ENCODE data around the gene TIMP4.

Gene TIMP4

DNA sequence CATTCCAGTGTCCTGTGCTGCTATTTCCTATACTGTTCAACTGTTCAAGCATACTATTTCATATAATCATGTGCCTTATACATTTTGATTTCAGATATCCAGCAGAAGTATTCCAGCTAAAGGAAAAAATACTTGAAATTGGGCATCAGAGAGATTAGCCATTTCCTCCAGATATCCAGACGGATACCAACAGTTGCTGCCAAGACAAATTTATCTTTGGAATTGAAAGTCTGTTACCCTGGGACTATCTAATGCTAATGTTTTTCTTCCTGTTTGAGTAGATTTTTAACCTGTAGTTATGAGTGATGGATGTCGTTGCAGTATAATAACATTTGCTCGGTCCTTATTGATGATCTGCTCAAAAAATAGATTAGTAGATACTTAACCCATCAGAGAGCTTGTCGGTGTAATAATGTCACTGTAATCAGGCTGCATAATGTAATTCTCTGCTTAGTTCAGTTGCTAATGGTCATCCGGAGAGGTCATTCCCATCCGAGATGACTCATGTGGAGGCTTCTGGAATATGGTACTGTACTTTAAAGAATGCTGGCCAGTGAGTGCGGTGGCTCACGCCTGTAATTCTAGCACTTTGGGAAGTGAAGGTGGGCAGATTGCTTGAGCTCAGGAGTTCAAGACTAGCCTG lies 51.5 kb downstream of the TIMP4 start:
- DNase-seq (ENCODE audit: low read depth in 2 of 3, low spot score in 2 of 3): no peak
